CD4-positive, alpha-beta T cell treated with Interleukin-17A for 4 hours (primary cell): Measurements from ENCODE around the gene PI4KA.

Experiments
- DNase-seq: peaks from one replicate; pipeline ENCODE4 v3.0.0-alpha.2; 2020; ENCODE audit warnings: mixed read lengths

The PI4KA gene

GRCh38 chr22:20881869-20882815 lies 23.5 kb upstream of the PI4KA start:
- DNase-seq, result no peak

GRCh38 chr22:20881231-20881630 lies 22.6 kb upstream of the PI4KA start:
- DNase-seq, result no peak

GRCh38 chr22:20877715-20878114 lies 19.1 kb upstream of the PI4KA start:
- DNase-seq, result no peak

- no peak for DNase-seq
Observed at GRCh38 chr22:20875296-20875695, 16.7 kb upstream of the PI4KA start.

GRCh38 chr22:20873214-20873613 lies 14.6 kb upstream of the PI4KA start:
- no peak for DNase-seq

GRCh38 chr22:20869234-20869633 lies 10.6 kb upstream of the PI4KA start:
- no peak for DNase-seq

- DNase-seq, result no peak
Observed at GRCh38 chr22:20868025-20868962, 9.7 kb upstream of the PI4KA start.

GRCh38 chr22:20867179-20868024 lies 8.8 kb upstream of the PI4KA start:
- no peak for DNase-seq

- no peak for DNase-seq
Observed at GRCh38 chr22:20866736-20867135, 8.1 kb upstream of the PI4KA start.

- DNase-seq, result no peak
Observed at GRCh38 chr22:20865875-20866445, 7.3 kb upstream of the PI4KA start.

GRCh38 chr22:20865331-20865730 lies 6.7 kb upstream of the PI4KA start:
- no peak for DNase-seq

- DNase-seq, result no peak
Observed at GRCh38 chr22:20864186-20864908, 5.7 kb upstream of the PI4KA start.

GRCh38 chr22:20863366-20863765 lies 4.8 kb upstream of the PI4KA start:
- DNase-seq, result no peak

- no peak for DNase-seq
Observed at GRCh38 chr22:20862540-20862939, 3.9 kb upstream of the PI4KA start.

GRCh38 chr22:20859615-20860014 lies 1.0 kb upstream of the PI4KA start:
- DNase-seq, result no peak

- peak; percentile 91 for DNase-seq
Observed at GRCh38 chr22:20857838-20858614, 585 bp downstream of the PI4KA start.

GRCh38 chr22:20857247-20857643 lies 1.4 kb downstream of the PI4KA start:
- DNase-seq, result no peak

- DNase-seq, result no peak
Observed at GRCh38 chr22:20853236-20853660, 5.4 kb downstream of the PI4KA start.

GRCh38 chr22:20852503-20852902 lies 6.1 kb downstream of the PI4KA start:
- DNase-seq, result no peak

- DNase-seq, result no peak
Observed at GRCh38 chr22:20852076-20852475, 6.5 kb downstream of the PI4KA start.
